ENCODE measurements around the gene MON1B. TPM values are rescaled to one million over a fixed set of nuclear protein-coding genes. Genes with fewer than 3 reads are reported as not detected.
"Not testable (repeated sequence)": the region's sequence is repeated elsewhere in the genome, so short reads cannot be mapped to it uniquely, and the experiment has no call there.

Gene MON1B
- 10 to 100 TPM; 13.9 to 22.9 (median 18.8) TPM for total RNA-seq

DNA sequence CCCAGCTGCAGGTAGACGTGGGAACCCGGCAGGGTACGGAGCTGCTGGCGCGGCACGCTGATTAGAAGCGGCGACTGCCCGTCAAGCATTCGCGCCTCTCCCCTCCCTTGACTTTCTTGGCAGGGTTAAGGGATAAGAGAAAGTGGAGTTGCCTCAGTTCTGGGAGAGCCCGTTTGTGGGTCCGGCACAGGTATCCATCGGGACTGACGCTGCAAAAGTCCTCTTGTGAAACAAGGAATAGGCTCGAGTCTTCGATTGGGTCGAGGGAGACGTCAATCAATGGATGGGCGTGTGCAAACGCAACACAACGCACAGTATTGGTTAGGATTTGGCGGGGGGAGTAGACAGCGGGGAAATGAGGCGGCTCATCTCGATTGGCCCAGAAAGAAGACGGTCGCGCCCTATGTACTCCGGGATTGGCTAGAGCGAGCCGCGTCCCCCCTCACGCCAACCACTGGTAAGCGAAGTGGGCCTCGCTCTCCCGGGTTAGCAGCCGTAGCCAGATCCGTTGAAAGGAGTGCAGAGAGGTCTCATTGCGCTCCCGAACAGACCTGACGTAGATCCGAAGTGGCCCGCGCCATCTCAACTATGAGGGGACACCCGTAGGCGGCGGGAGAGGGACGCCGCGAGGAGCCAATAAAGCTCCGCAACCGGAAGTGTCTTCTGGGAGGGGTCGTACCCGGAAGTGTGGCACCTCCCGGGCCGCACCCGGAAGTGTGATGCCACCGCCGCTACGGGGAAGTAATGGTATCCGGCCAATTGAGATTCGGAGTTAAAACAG, at the start of gene MON1B:
MON1B (plus strand) TSS at position 713 of the 781 bp plus-strand sequence. CDS start 296 bp downstream, outside the sequence.
- 0% methylated on average over 48 to 63 of the region's 63 CpGs for WGBS, 2 donors
- peak; percentile 99 for DNase-seq (ENCODE audit: low spot score in 2 of 2)
- H3K4me3 ChIP-seq (ENCODE audit: low read depth, poor library complexity, severe bottlenecking): peak within 1 kb of the TSS; percentile 75
- intact Hi-C loops (cut with DNase I; ENCODE audit: low total_unique reads): no loop called here
- TF ChIP-seq POLR2A (IDR thresholded peaks at IDR 0.05): no peak
- no peak for TF ChIP-seq CTCF (IDR thresholded peaks at IDR 0.05)

GRCh38 chr16:77143364-77143763, 47.6 kb upstream of the MON1B start:
- intact Hi-C loops (cut with DNase I; ENCODE audit: low total_unique reads): no loop called here
- TF ChIP-seq CTCF (IDR thresholded peaks at IDR 0.05): no peak
- TF ChIP-seq POLR2A (IDR thresholded peaks at IDR 0.05): no peak
- DNase-seq (ENCODE audit: low spot score in 2 of 2): no peak
- H3K4me3 ChIP-seq (ENCODE audit: low read depth, poor library complexity, severe bottlenecking): no peak overlapping the region

DNA sequence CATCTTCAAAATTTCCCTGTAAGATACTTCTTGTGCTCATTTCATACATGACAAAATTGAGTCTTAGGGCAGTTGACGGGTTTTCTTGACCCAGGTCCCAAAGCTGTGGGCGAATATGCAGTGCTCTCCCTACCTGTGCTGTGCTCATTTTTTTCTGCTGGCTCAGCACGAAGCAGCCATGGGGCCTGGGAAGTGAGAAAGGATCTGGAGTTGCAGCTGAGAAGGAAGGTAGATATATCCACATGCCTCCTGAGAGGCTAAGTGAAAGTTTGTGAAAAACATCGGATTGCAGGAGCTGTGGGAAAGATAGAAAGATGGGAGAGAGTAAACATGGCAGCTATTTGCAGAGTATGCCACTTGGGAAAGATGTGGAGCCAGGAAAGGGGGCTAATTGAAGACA, 42.9 kb upstream of the MON1B start:
- 82 to 83% methylated on average over 4 of the region's 4 CpGs for WGBS, 2 donors
- intact Hi-C loops (cut with DNase I; ENCODE audit: low total_unique reads): no loop called here
- DNase-seq (ENCODE audit: low spot score in 2 of 2): no peak
- TF ChIP-seq POLR2A (IDR thresholded peaks at IDR 0.05): no peak
- no peak overlapping the region for H3K4me3 ChIP-seq (ENCODE audit: low read depth, poor library complexity, severe bottlenecking)

GRCh38 chr16:77157346-77158058, 33.5 kb upstream of the MON1B start:
- TF ChIP-seq CTCF (IDR thresholded peaks at IDR 0.05) (no peak), POLR2A (IDR thresholded peaks at IDR 0.05) (no peak)
- DNase-seq (ENCODE audit: low spot score in 2 of 2): no peak
- WGBS, 2 donors: 38 to 43% methylated on average over 3 of the region's 3 CpGs
- intact Hi-C loops (cut with DNase I; ENCODE audit: low total_unique reads): no loop called here
- no peak overlapping the region for H3K4me3 ChIP-seq (ENCODE audit: low read depth, poor library complexity, severe bottlenecking)

GRCh38 chr16:77158293-77158692, 32.7 kb upstream of the MON1B start:
- no peak for DNase-seq (ENCODE audit: low spot score in 2 of 2)
- H3K4me3 ChIP-seq (ENCODE audit: low read depth, poor library complexity, severe bottlenecking): no peak overlapping the region
- WGBS, 2 donors: 68 to 73% methylated on average over 6 of the region's 6 CpGs
- no peak for TF ChIP-seq CTCF (IDR thresholded peaks at IDR 0.05)
- TF ChIP-seq POLR2A (IDR thresholded peaks at IDR 0.05): no peak
- intact Hi-C loops (cut with DNase I; ENCODE audit: low total_unique reads): no loop called here

DNA sequence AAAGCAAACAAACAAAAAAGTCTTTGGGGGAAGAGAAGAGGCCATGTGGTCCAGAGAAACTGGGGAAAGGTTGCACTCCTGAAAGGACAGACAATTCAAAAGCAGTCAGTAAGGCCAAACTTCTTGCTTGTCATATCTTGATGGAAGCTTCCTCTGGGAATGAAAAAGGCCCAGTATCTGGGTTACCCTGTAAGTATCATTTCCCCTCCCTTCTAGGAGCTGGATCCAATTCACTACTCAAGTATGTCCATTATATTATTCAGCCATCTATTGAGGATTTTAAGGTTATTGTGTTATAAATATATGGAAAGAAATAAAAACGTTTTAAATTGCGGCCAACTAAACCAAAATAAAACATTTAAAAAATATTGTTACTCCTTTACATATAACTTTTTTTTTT, 26.0 kb upstream of the MON1B start:
- DNase-seq (ENCODE audit: low spot score in 2 of 2): no peak
- TF ChIP-seq CTCF (IDR thresholded peaks at IDR 0.05) (no peak), POLR2A (IDR thresholded peaks at IDR 0.05) (no peak)
- 86 to 89% methylated on average over 2 of the region's 2 CpGs for WGBS, 2 donors
- H3K4me3 ChIP-seq (ENCODE audit: low read depth, poor library complexity, severe bottlenecking): no peak overlapping the region
- intact Hi-C loops (cut with DNase I; ENCODE audit: low total_unique reads): no loop called here

GRCh38 chr16:77165536-77166236, 25.3 kb upstream of the MON1B start:
- H3K4me3 ChIP-seq (ENCODE audit: low read depth, poor library complexity, severe bottlenecking); intact Hi-C loops (cut with DNase I; ENCODE audit: low total_unique reads); DNase-seq (ENCODE audit: low spot score in 2 of 2): not testable (repeated sequence)
- WGBS, 2 donors: 80 to 85% methylated on average over 9 of the region's 9 CpGs
